ENCODE results near the gene TBC1D24. TPM values are rescaled to one million over a fixed set of nuclear protein-coding genes. Genes with fewer than 3 reads are reported as not detected.
A peak's percentile ranks its signal among the peaks of the same experiment; 100 is the strongest.

Gene TBC1D24
- total RNA-seq, 2 experiments from 2014 or later: 16.6 to 16.7 TPM

- ATAC-seq (no peak), DNase-seq (peak; percentile 40)
- Mint-ChIP-seq H3K4me3 (peak overlapping the region; percentile 88), H3K9me3 (no peaks in the 10 kb centered on the region), H3K27ac (peak overlapping the region; percentile 77), H3K4me1 (ENCODE audit: low read depth) (peaks cover 15% of the 10 kb centered on the region), H3K27me3 (no peaks in the 10 kb centered on the region), H3K36me3 (ENCODE audit: low read depth) (peaks cover 20% of the 10 kb centered on the region)
- ChIA-PET CTCF (interaction anchor here (0.8 to 1.9 kb wide), 5 partner anchors 10 to 192 kb away, joined by 3 to 7 read pairs (median 3); partner anchors contain the start of genes AMDHD2 and DNASE1L2), POLR2A (interaction anchor here (0.6 kb wide), 1 partner anchor 10 kb away, joined by 3 read pairs; no protein-coding TSS in a partner anchor)
- TF ChIP-seq CTCF (IDR thresholded peaks at IDR 0.05): peak; percentile 26
- intact Hi-C loops (cut with micrococcal nuclease): loop anchor here (10.0 kb wide), 1 partner anchor 83 kb away; the partner anchor contains the start of gene ABCA3
These were observed 46.7 kb upstream of the TBC1D24 start for GRCh38 chr16:2428051-2428783.

- CTCF ChIA-PET: interaction anchor here (0.9 to 1.9 kb wide), 4 partner anchors 11 to 192 kb away, joined by 3 to 7 read pairs (median 3); partner anchors contain the start of genes AMDHD2 and DNASE1L2
- Mint-ChIP-seq H3K36me3 (ENCODE audit: low read depth) (peaks cover 23% of the 10 kb centered on the region), H3K27me3 (no peaks in the 10 kb centered on the region), H3K4me3 (peak overlapping the region; percentile 88), H3K4me1 (ENCODE audit: low read depth) (peaks cover 15% of the 10 kb centered on the region), H3K27ac (peak overlapping the region; percentile 77), H3K9me3 (no peaks in the 10 kb centered on the region)
- POLR2A ChIA-PET: interaction anchor here (0.6 kb wide), 1 partner anchor 10 kb away, joined by 3 read pairs; no protein-coding TSS in a partner anchor
- no peak for DNase-seq
- TF ChIP-seq CTCF (IDR thresholded peaks at IDR 0.05): no peak
- intact Hi-C loops (cut with micrococcal nuclease): loop anchor here (10.0 kb wide), 1 partner anchor 84 kb away; the partner anchor contains the start of gene ABCA3
- ATAC-seq: peak; percentile 35
These were observed 46.2 kb upstream of the TBC1D24 start for GRCh38 chr16:2428784-2429033.

GRCh38 chr16:2429034-2429770, 45.7 kb upstream of the TBC1D24 start, which contains the start of gene CCNF:
CCNF (plus strand) TSS chr16:2429447; CDS start chr16:2429482, 35 bp downstream.
- TF ChIP-seq CTCF (IDR thresholded peaks at IDR 0.05): no peak
- POLR2A ChIA-PET: interaction anchor here (0.9 kb wide), 1 partner anchor 177 kb away, joined by 4 read pairs; the partner anchor contains the start of gene ECI1
- peaks cover 15% of the 10 kb centered on the region for H3K4me1 Mint-ChIP-seq (ENCODE audit: low read depth)
- H3K9me3 Mint-ChIP-seq: no peaks in the 10 kb centered on the region
- peak within 1 kb of the TSS; percentile 77 for H3K27ac Mint-ChIP-seq
- peaks cover 25% of the 10 kb centered on the region for H3K36me3 Mint-ChIP-seq (ENCODE audit: low read depth)
- intact Hi-C loops (cut with micrococcal nuclease): loop anchor here (10.0 kb wide), 1 partner anchor 84 kb away; the partner anchor contains the start of gene ABCA3
- ATAC-seq (peak; percentile 98), DNase-seq (peak; percentile 98)
- CTCF ChIA-PET: interaction anchor here (0.8 to 2.9 kb wide), 9 partner anchors 11 to 234 kb away, joined by 3 to 12 read pairs (median 5); partner anchors contain the start of genes ABCA3, AMDHD2, DNASE1L2 and TEDC2
- peak within 1 kb of the TSS; percentile 88 for H3K4me3 Mint-ChIP-seq
- no peaks in the 10 kb centered on the region for H3K27me3 Mint-ChIP-seq

GRCh38 chr16:2429771-2430663, 44.9 kb upstream of the TBC1D24 start:
- Mint-ChIP-seq H3K9me3 (no peaks in the 10 kb centered on the region), H3K27ac (peak overlapping the region; percentile 40), H3K36me3 (ENCODE audit: low read depth) (peaks cover 29% of the 10 kb centered on the region), H3K4me1 (ENCODE audit: low read depth) (peaks cover 15% of the 10 kb centered on the region), H3K4me3 (peak overlapping the region; percentile 88), H3K27me3 (no peaks in the 10 kb centered on the region)
- intact Hi-C loops (cut with micrococcal nuclease): loop anchor here (10.0 kb wide), 2 partner anchors 75 to 85 kb away; partner anchors contain the start of gene ABCA3
- ChIA-PET CTCF (interaction anchor here (0.7 to 2.9 kb wide), 9 partner anchors 10 to 235 kb away, joined by 3 to 12 read pairs (median 5); partner anchors contain the start of genes ABCA3 and TEDC2), POLR2A (interaction anchor here (0.8 to 1.2 kb wide), 3 partner anchors 29 to 178 kb away, joined by 4 read pairs; partner anchors contain the start of gene ECI1)
- DNase-seq: no peak
- TF ChIP-seq CTCF (IDR thresholded peaks at IDR 0.05): peak; percentile 25
- no peak for ATAC-seq
